Measurements from ENCODE around the gene DDOST. TPM values are rescaled to one million over a fixed set of nuclear protein-coding genes. Genes with fewer than 3 reads are reported as not detected.

Gene DDOST
- total and polyA plus RNA-seq, 9 donors, result 95.5 to 228 (median 172) TPM

- no peak for TF ChIP-seq POLR2A (IDR thresholded peaks at IDR 0.05)
- Histone ChIP-seq H3K27ac (no peak overlapping the region), H3K36me3 (no peaks in the 10 kb centered on the region), H3K4me1 (ENCODE audit: insufficient read depth) (no peaks in the 10 kb centered on the region), H3K9me3 (no peaks in the 10 kb centered on the region), H3K4me3 (no peak overlapping the region), H3K27me3 (no peaks in the 10 kb centered on the region)
- 88 to 100% (median 97%) methylated on average over 1 of the region's 1 CpG for WGBS, 3 donors
- DNase-seq, result no peak
- intact Hi-C loops (cut with DNase I), result no loop called here
These were observed 7.4 kb upstream of the DDOST start for GRCh38 chr1:20668581-20668980.

- Histone ChIP-seq H3K9me3 (no peaks in the 10 kb centered on the region), H3K36me3 (no peaks in the 10 kb centered on the region), H3K4me1 (ENCODE audit: insufficient read depth) (peaks cover 6% of the 10 kb centered on the region), H3K27ac (no peak overlapping the region), H3K4me3 (no peak overlapping the region), H3K27me3 (no peaks in the 10 kb centered on the region)
- WGBS, 3 donors, result 96 to 100% (median 100%) methylated on average over 1 of the region's 1 CpG
- no peak for DNase-seq
- TF ChIP-seq EP300 (IDR thresholded peaks at IDR 0.05) (no peak), POLR2A (IDR thresholded peaks at IDR 0.05) (no peak), CTCF (IDR thresholded peaks at IDR 0.05) (no peak)
- intact Hi-C loops (cut with DNase I), result no loop called here
These were observed 5.6 kb upstream of the DDOST start for GRCh38 chr1:20666804-20667203.

- no peaks in the 10 kb centered on the region for H3K9me3 ChIP-seq
- no peaks in the 10 kb centered on the region for H3K36me3 ChIP-seq
- H3K27me3 ChIP-seq, result no peaks in the 10 kb centered on the region
- H3K4me1 ChIP-seq (ENCODE audit: insufficient read depth), result peaks cover 6% of the 10 kb centered on the region
- 74 to 82% (median 77%) methylated on average over 15 to 16 of the region's 16 CpGs for WGBS, 3 donors
- intact Hi-C loops (cut with DNase I), result no loop called here
- H3K4me3 ChIP-seq, result no peak overlapping the region
- TF ChIP-seq CTCF (IDR thresholded peaks at IDR 0.05), result no peak
- TF ChIP-seq EP300 (IDR thresholded peaks at IDR 0.05), result no peak
- no peak for TF ChIP-seq POLR2A (IDR thresholded peaks at IDR 0.05)
- no peak overlapping the region for H3K27ac ChIP-seq
- no peak for DNase-seq
These were observed 5.0 kb upstream of the DDOST start for GRCh38 chr1:20666146-20666545.

- peaks cover 6% of the 10 kb centered on the region for H3K4me1 ChIP-seq (ENCODE audit: insufficient read depth)
- no peak overlapping the region for H3K27ac ChIP-seq
- TF ChIP-seq POLR2A (IDR thresholded peaks at IDR 0.05) (no peak), EP300 (IDR thresholded peaks at IDR 0.05) (no peak), CTCF (IDR thresholded peaks at IDR 0.05) (no peak)
- H3K27me3 ChIP-seq, result no peaks in the 10 kb centered on the region
- no peak for DNase-seq
- WGBS, 3 donors, result 85 to 89% (median 87%) methylated on average over 12 of the region's 12 CpGs
- no peaks in the 10 kb centered on the region for H3K9me3 ChIP-seq
- H3K4me3 ChIP-seq, result no peak overlapping the region
- no peaks in the 10 kb centered on the region for H3K36me3 ChIP-seq
- intact Hi-C loops (cut with DNase I), result no loop called here
These were observed 4.6 kb upstream of the DDOST start for GRCh38 chr1:20665726-20666125.

GRCh38 chr1:20663969-20664715 lies 3.0 kb upstream of the DDOST start:
- Histone ChIP-seq H3K27ac (no peak overlapping the region), H3K4me3 (no peak overlapping the region)
- WGBS, 3 donors, result 24 to 54% (median 29%) methylated on average over 12 of the region's 12 CpGs

More at GRCh38 chr1:20663969-20664715, 3.0 kb upstream of the DDOST start:
- intact Hi-C loops (cut with DNase I), result no loop called here
- no peak for DNase-seq
- Histone ChIP-seq H3K27me3 (no peaks in the 10 kb centered on the region), H3K36me3 (no peaks in the 10 kb centered on the region), H3K9me3 (no peaks in the 10 kb centered on the region), H3K4me1 (ENCODE audit: insufficient read depth) (peaks cover 10% of the 10 kb centered on the region)
- TF ChIP-seq CTCF (IDR thresholded peaks at IDR 0.05) (no peak), EP300 (IDR thresholded peaks at IDR 0.05) (no peak), POLR2A (IDR thresholded peaks at IDR 0.05) (no peak)
